ENCODE measurements around the gene RFX7.
"Not testable (repeated sequence)": the region's sequence is repeated elsewhere in the genome, so short reads cannot be mapped to it uniquely, and the experiment has no call there.

RFX7 gene

GRCh38 chr15:56243163-56244037 lies at the start of gene RFX7:
RFX7 (minus strand) TSS chr15:56243879; CDS start chr15:56243285, 594 bp downstream.
- H3K4me3 ChIP-seq: peak within 1 kb of the TSS; percentile 90
- H3K27ac ChIP-seq: peak within 1 kb of the TSS; percentile 61; the same call in 1 of the 2 replicates
- peak within 1 kb of the TSS; percentile 79 for H3K9ac ChIP-seq (ENCODE audit: insufficient read length)
- no peak for TF ChIP-seq POLR2AphosphoS5 (IDR thresholded peaks at IDR 0.05; ENCODE audit: borderline replicate concordance, low read depth, low read length)
- TF ChIP-seq FOXP2 (optimal IDR thresholded peaks at IDR 0.05; ENCODE audit: control extremely low read depth, extremely low read length, insufficient read depth): no peak
- TF ChIP-seq EZH2 (IDR thresholded peaks at IDR 0.05): no peak
- no peak for DNase-seq (ENCODE audit: low read depth, low spot score)
- no peaks in the 10 kb centered on the region for H3K9me3 ChIP-seq (ENCODE audit: low read depth, low read length)
- H3K36me3 ChIP-seq (ENCODE audit: insufficient read depth, low read length): peaks cover 3% of the 10 kb centered on the region; the same call in 1 of the 2 replicates

- no peak for DNase-seq (ENCODE audit: low read depth, low spot score)
- Histone ChIP-seq H3K36me3 (ENCODE audit: insufficient read depth, low read length) (no peaks in the 10 kb centered on the region), H3K4me3 (no peak overlapping the region), H3K27ac (no peak overlapping the region), H3K9ac (ENCODE audit: insufficient read length) (no peak overlapping the region), H3K9me3 (ENCODE audit: low read depth, low read length) (no peaks in the 10 kb centered on the region)
- TF ChIP-seq POLR2AphosphoS5 (IDR thresholded peaks at IDR 0.05; ENCODE audit: borderline replicate concordance, low read depth, low read length) (no peak), FOXP2 (optimal IDR thresholded peaks at IDR 0.05; ENCODE audit: control extremely low read depth, extremely low read length, insufficient read depth) (no peak), EZH2 (IDR thresholded peaks at IDR 0.05) (no peak)
Measured at GRCh38 chr15:56292546-56293316, 49.1 kb upstream of the RFX7 start.

GRCh38 chr15:56291741-56292140 lies 48.1 kb upstream of the RFX7 start:
- Histone ChIP-seq H3K36me3 (ENCODE audit: insufficient read depth, low read length) (no peaks in the 10 kb centered on the region), H3K27ac (no peak overlapping the region)
- no peak for DNase-seq (ENCODE audit: low read depth, low spot score)

GRCh38 chr15:56286213-56286612 lies 42.5 kb upstream of the RFX7 start:
- no peak overlapping the region for H3K27ac ChIP-seq
- TF ChIP-seq EZH2 (IDR thresholded peaks at IDR 0.05): no peak
- TF ChIP-seq POLR2AphosphoS5 (IDR thresholded peaks at IDR 0.05; ENCODE audit: borderline replicate concordance, low read depth, low read length): no peak
- TF ChIP-seq FOXP2 (optimal IDR thresholded peaks at IDR 0.05; ENCODE audit: control extremely low read depth, extremely low read length, insufficient read depth): no peak
- no peaks in the 10 kb centered on the region for H3K36me3 ChIP-seq (ENCODE audit: insufficient read depth, low read length)
- H3K9ac ChIP-seq (ENCODE audit: insufficient read length): no peak overlapping the region
- DNase-seq (ENCODE audit: low read depth, low spot score): no peak
- no peak overlapping the region for H3K4me3 ChIP-seq
- H3K9me3 ChIP-seq (ENCODE audit: low read depth, low read length): no peaks in the 10 kb centered on the region

More at GRCh38 chr15:56291741-56292140, 48.1 kb upstream of the RFX7 start:
- H3K9ac ChIP-seq (ENCODE audit: insufficient read length): no peak overlapping the region
- TF ChIP-seq FOXP2 (optimal IDR thresholded peaks at IDR 0.05; ENCODE audit: control extremely low read depth, extremely low read length, insufficient read depth) (no peak), POLR2AphosphoS5 (IDR thresholded peaks at IDR 0.05; ENCODE audit: borderline replicate concordance, low read depth, low read length) (no peak), EZH2 (IDR thresholded peaks at IDR 0.05) (no peak)
- H3K9me3 ChIP-seq (ENCODE audit: low read depth, low read length): no peaks in the 10 kb centered on the region
- no peak overlapping the region for H3K4me3 ChIP-seq

- Histone ChIP-seq H3K9ac (ENCODE audit: insufficient read length) (no peak overlapping the region), H3K4me3 (no peak overlapping the region), H3K27ac (no peak overlapping the region), H3K36me3 (ENCODE audit: insufficient read depth, low read length) (no peaks in the 10 kb centered on the region), H3K9me3 (ENCODE audit: low read depth, low read length) (no peaks in the 10 kb centered on the region)
- TF ChIP-seq FOXP2 (optimal IDR thresholded peaks at IDR 0.05; ENCODE audit: control extremely low read depth, extremely low read length, insufficient read depth) (no peak), EZH2 (IDR thresholded peaks at IDR 0.05) (no peak), POLR2AphosphoS5 (IDR thresholded peaks at IDR 0.05; ENCODE audit: borderline replicate concordance, low read depth, low read length) (no peak)
- DNase-seq (ENCODE audit: low read depth, low spot score): no peak
Measured at GRCh38 chr15:56281145-56281544, 37.5 kb upstream of the RFX7 start.

- Histone ChIP-seq H3K9ac (ENCODE audit: insufficient read length) (no peak overlapping the region), H3K27ac (no peak overlapping the region), H3K36me3 (ENCODE audit: insufficient read depth, low read length) (no peaks in the 10 kb centered on the region), H3K9me3 (ENCODE audit: low read depth, low read length) (no peaks in the 10 kb centered on the region), H3K4me3 (no peak overlapping the region)
- no peak for DNase-seq (ENCODE audit: low read depth, low spot score)
- TF ChIP-seq POLR2AphosphoS5 (IDR thresholded peaks at IDR 0.05; ENCODE audit: borderline replicate concordance, low read depth, low read length): no peak
- no peak for TF ChIP-seq FOXP2 (optimal IDR thresholded peaks at IDR 0.05; ENCODE audit: control extremely low read depth, extremely low read length, insufficient read depth)
- no peak for TF ChIP-seq EZH2 (IDR thresholded peaks at IDR 0.05)
Measured at GRCh38 chr15:56273724-56274123, 30.0 kb upstream of the RFX7 start.

GRCh38 chr15:56272454-56272853 lies 28.8 kb upstream of the RFX7 start:
- Histone ChIP-seq H3K4me3 (no peak overlapping the region), H3K9ac (ENCODE audit: insufficient read length) (no peak overlapping the region), H3K36me3 (ENCODE audit: insufficient read depth, low read length) (no peaks in the 10 kb centered on the region), H3K27ac (no peak overlapping the region), H3K9me3 (ENCODE audit: low read depth, low read length) (no peaks in the 10 kb centered on the region)
- no peak for DNase-seq (ENCODE audit: low read depth, low spot score)
- no peak for TF ChIP-seq POLR2AphosphoS5 (IDR thresholded peaks at IDR 0.05; ENCODE audit: borderline replicate concordance, low read depth, low read length)
- no peak for TF ChIP-seq FOXP2 (optimal IDR thresholded peaks at IDR 0.05; ENCODE audit: control extremely low read depth, extremely low read length, insufficient read depth)
- no peak for TF ChIP-seq EZH2 (IDR thresholded peaks at IDR 0.05)

GRCh38 chr15:56266465-56266864 lies 22.8 kb upstream of the RFX7 start:
- DNase-seq (ENCODE audit: low read depth, low spot score): not testable (repeated sequence)

More at GRCh38 chr15:56266465-56266864, 22.8 kb upstream of the RFX7 start:
- not testable (repeated sequence) for H3K36me3 ChIP-seq (ENCODE audit: insufficient read depth, low read length); H3K9ac ChIP-seq (ENCODE audit: insufficient read length); H3K27ac ChIP-seq; H3K4me3 ChIP-seq; H3K9me3 ChIP-seq (ENCODE audit: low read depth, low read length)

Measured in SK-N-MC (cell line).